Stimulated activated naive CD8-positive, alpha-beta T cell treated with anti-CD3 and anti-CD28 coated beads, Interleukin-15, amount 100 ng/mL, for 72 hours (primary cell): ENCODE measurements around the gene BCOR.

Source experiments
- ATAC-seq: fragments of 150-1000 bp; cut with Tn5 transposase; 2 replicates; pipeline ENCODE4 v1.10.0; 2021; ENCODE audit warnings: mild to moderate bottlenecking, moderate library complexity
- DNase-seq, 2 donors: peaks; one replicate each; pipeline ENCODE4 v3.0.0; 2021 to 2022
- H3K27ac Mint-ChIP-seq, 2 donors: one replicate each; pipeline ENCODE4 v1.8.0; 2022; ENCODE audit warnings: mild to moderate bottlenecking in 2 of 2, mixed read lengths in 2 of 2, moderate library complexity in 2 of 2
- H3K27me3 Mint-ChIP-seq: one replicate; pipeline ENCODE4 v1.8.0; 2022; ENCODE audit warnings: mixed read lengths
- H3K4me1 Mint-ChIP-seq: one replicate; pipeline ENCODE4 v1.8.0; 2022; ENCODE audit warnings: mild to moderate bottlenecking, mixed read lengths
- H3K4me3 Mint-ChIP-seq, 2 donors: one replicate each; pipeline ENCODE4 v1.8.0; 2022; ENCODE audit warnings: mild to moderate bottlenecking in 2 of 2, mixed read lengths in 2 of 2, moderate library complexity in 1 of 2
- H3K9me3 Mint-ChIP-seq, 2 donors: one replicate each; pipeline ENCODE4 v1.8.0; 2022; ENCODE audit warnings: mixed read lengths in 2 of 2

Gene BCOR

DNA sequence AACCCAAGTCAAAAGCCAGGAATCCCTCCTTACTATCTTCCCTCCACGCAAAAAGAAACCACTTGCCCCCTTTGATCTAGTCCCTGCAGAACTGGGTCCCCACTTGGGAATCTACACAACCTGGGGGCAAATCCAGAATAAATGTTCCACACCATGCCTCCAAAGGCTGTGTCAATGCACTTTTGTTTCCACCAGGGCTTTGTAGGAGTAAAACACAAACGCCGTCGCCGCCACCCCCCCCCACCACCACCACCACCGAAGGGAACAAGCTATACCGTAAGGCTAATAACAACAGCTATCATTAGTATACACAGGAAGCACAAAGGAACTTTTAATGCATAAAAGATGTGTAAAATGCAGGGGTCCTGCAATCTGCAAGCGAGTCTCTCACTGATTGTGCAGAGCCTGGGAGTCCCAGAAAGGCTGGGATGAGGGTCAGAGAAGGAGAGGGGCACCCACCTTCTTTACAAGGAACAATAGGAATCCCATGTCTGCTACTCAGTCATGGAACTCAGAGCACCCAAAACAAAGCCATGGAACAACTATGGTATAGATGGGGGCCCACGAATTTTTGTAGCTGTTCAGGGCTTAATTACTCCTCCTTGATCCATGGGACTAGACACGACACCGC lies 13.2 kb downstream of the BCOR start:
- Mint-ChIP-seq H3K4me3 (peak overlapping the region; percentile 78 to 81), H3K27ac (no peak overlapping the region), H3K27me3 (no peaks in the 10 kb centered on the region), H3K9me3 (no peaks in the 10 kb centered on the region), H3K4me1 (peaks cover 76% of the 10 kb centered on the region)
- no peak for ATAC-seq
- no peak for DNase-seq

DNA sequence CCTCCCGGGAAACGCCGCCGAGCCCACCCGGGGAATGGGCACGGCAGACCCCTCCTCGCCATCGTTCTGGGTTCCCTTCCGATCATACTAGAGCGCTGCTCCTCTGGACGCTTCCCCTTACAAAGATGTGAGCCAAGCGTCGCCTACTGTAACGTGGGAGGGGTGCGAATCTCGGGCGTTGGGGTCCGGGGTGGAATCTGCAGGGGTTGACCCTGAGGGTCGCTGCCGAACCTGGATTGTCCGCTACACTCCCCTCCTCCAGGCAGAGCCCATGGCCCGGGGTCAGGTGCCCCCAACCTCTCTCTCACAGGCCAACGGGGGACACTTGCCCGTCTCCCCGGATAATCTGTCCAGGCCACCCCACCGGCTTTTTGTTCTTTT lies 13.8 kb downstream of the BCOR start:
- H3K4me1 Mint-ChIP-seq: peaks cover 76% of the 10 kb centered on the region
- peak overlapping the region; percentile 78 to 81 for H3K4me3 Mint-ChIP-seq
- ATAC-seq (peak; percentile 36), DNase-seq (no peak)
- H3K9me3 Mint-ChIP-seq: no peaks in the 10 kb centered on the region
- no peak overlapping the region for H3K27ac Mint-ChIP-seq
- H3K27me3 Mint-ChIP-seq: no peaks in the 10 kb centered on the region

DNA sequence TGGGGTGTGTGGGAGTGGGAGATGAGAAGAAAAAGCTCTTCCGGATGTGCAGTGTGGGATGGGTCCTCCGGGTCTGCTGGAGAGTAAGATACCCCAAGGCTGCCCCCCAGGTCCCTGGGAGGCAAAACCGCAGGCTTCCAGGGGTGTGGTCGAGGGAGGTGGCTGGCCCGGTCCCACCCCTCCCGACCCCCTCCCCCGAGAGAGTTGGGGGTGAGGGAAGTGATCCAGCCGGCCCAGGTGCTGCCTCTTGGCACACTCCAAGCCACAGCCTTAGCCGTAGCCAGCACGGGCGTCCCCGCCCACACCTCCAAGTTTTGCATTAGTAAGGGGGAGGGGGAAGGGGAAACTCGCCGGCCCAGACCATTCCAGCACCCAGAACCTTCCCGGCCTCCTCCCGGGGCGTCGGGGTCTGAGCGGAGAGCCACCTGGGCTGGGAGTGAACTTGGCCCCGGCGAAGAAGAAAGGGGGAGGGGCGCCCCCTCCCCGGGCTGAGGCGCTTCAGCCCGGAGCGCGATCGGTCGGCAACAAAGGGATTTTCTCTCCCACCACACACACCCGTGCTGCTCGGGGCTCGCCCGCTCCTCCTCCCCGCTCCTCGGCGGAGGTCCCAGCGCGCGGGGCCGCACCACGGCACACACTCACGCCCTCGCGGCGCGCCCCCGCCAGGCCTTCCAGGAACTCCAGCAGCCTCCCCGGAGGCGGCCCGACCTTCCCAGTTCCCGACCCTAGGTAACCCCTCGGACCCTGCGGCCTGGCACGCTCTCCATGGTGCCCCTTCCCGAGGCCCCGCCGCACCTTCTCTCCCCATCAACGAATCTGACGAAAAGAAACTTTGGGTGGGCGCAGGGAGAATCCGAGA lies 14.4 kb downstream of the BCOR start:
- Mint-ChIP-seq H3K27me3 (no peaks in the 10 kb centered on the region), H3K4me1 (peaks cover 74% of the 10 kb centered on the region), H3K4me3 (peak overlapping the region; percentile 78 to 81), H3K27ac (no peak overlapping the region), H3K9me3 (no peaks in the 10 kb centered on the region)
- DNase-seq (no peak), ATAC-seq (peak; percentile 70)

- Mint-ChIP-seq H3K9me3 (no peaks in the 10 kb centered on the region), H3K27me3 (no peaks in the 10 kb centered on the region), H3K4me3 (peak overlapping the region; percentile 26 to 67), H3K27ac (no peak overlapping the region), H3K4me1 (peaks cover 77% of the 10 kb centered on the region)
- ATAC-seq (no peak), DNase-seq (no peak)
Observed at GRCh38 chrX:40082447-40083119, 15.2 kb downstream of the BCOR start.

GRCh38 chrX:40081679-40082068 lies 16.1 kb downstream of the BCOR start:
- no peaks in the 10 kb centered on the region for H3K9me3 Mint-ChIP-seq
- H3K27me3 Mint-ChIP-seq: no peaks in the 10 kb centered on the region
- ATAC-seq (no peak), DNase-seq (no peak)
- H3K4me1 Mint-ChIP-seq: peaks cover 75% of the 10 kb centered on the region
- H3K4me3 Mint-ChIP-seq: peak overlapping the region; percentile 6 to 35
- no peak overlapping the region for H3K27ac Mint-ChIP-seq

DNA sequence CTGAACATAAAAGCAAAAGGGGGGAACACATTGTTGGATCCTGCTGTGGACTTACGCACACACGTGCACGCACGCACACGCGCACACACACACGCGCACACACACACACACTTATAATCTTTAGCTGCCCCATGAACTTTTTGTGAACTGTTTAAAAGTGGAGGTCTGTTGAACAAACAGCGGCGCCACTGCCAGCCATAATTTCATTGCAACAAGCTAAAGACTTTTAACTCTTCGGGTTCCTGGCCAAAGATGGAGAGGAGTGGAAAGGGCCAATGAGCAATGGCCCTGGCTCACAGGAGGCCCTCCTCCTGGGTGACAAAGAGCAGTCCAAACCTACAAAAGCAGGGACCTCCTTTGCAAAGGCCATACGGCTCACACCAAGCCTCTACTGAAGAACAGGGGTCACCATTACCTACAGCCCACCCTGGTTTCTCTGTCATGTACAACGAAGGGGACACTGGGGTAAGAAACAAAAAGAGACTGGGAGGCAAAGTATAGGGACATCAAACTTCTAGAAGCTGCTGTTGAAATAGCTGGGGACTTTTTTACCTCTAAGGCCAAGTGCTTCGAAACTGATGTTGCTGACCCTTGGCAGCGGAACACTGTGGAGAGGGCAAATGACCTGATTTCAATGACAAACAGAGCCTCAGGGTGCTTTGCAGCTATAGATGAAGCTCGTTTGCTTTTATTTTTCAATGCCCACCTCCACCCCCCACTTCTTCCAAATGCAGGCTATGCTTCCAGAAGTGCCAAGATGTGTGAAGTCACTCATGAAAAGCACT lies 16.7 kb downstream of the BCOR start:
- H3K9me3 Mint-ChIP-seq: no peaks in the 10 kb centered on the region
- peaks cover 72% of the 10 kb centered on the region for H3K4me1 Mint-ChIP-seq
- DNase-seq (no peak), ATAC-seq (no peak)
- H3K4me3 Mint-ChIP-seq: no peak overlapping the region
- no peaks in the 10 kb centered on the region for H3K27me3 Mint-ChIP-seq
- no peak overlapping the region for H3K27ac Mint-ChIP-seq

DNA sequence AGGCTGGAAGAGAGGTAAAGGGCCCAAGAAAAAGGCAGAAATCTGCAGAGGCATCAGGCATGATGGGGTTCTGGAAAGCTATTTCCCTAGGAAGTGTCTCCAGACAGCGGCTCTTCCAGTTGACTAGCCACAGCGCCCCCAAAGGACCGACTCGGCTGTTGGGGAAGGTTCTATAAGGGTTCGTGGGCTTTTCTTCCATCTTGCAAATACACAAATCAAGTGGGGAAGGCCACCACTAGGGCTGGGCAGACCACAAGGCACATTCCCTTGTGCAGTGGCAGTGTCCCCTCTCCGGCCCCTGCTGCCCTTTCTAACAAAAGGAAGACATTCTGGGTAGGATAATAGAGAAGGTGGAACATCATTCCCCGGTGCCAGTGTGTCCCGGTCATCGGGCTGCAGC lies 18.2 kb downstream of the BCOR start:
- ATAC-seq: no peak

DNA sequence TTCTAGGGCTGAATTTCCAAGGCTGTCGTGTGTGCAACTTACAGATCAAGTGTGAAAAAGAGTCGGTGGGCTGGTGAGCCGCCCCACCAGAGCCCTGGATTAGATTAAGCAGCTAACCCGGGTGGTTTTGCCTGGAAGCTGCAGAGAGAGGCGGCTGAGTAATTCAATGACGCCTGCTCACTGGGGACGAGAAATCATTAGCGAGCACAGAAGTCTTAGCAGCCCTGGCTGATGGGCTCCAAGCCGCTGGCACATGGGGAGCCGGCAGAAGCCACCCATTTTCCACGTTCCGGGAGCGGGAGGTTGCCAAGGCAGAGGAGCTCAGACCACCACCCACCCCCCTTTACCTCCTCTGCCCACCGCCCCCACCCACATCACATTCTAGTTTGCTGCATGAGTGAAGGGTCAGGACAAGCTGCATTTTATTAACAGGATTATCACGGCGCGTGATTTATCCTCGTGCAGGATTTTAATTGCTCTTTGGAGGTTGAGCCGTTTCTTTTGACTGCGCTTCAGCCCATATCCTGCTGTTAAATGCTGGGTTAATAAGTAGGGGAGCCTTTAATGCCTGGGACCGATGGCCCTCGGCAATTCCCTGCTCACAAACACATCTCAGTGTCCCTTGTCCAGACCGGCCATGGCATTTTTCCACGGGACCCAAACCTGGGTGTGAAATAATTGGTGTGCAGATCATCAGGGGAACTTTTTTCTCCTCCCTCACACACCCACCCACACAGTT lies 19.1 kb downstream of the BCOR start:
- DNase-seq (no peak), ATAC-seq (no peak)
- H3K9me3 Mint-ChIP-seq: no peaks in the 10 kb centered on the region
- no peaks in the 10 kb centered on the region for H3K27me3 Mint-ChIP-seq
- no peak overlapping the region for H3K27ac Mint-ChIP-seq
- H3K4me3 Mint-ChIP-seq: peak overlapping the region in 1 of 2 donors; percentile 39
- H3K4me1 Mint-ChIP-seq: peaks cover 54% of the 10 kb centered on the region

More for the DNA sequence above, 18.2 kb downstream of the BCOR start:
- Mint-ChIP-seq H3K27ac (no peak overlapping the region), H3K4me1 (peaks cover 57% of the 10 kb centered on the region), H3K27me3 (no peaks in the 10 kb centered on the region), H3K4me3 (peak overlapping the region in 1 of 2 donors; percentile 13), H3K9me3 (no peaks in the 10 kb centered on the region)
- DNase-seq: no peak

GRCh38 chrX:40077906-40078305 lies 19.9 kb downstream of the BCOR start:
- no peaks in the 10 kb centered on the region for H3K9me3 Mint-ChIP-seq
- peaks cover 56% of the 10 kb centered on the region for H3K4me1 Mint-ChIP-seq
- no peak overlapping the region for H3K27ac Mint-ChIP-seq
- no peak overlapping the region for H3K4me3 Mint-ChIP-seq
- DNase-seq: no peak
- H3K27me3 Mint-ChIP-seq: no peaks in the 10 kb centered on the region
- ATAC-seq: no peak

- no peak overlapping the region for H3K27ac Mint-ChIP-seq
- peaks cover 49% of the 10 kb centered on the region for H3K4me1 Mint-ChIP-seq
- no peak overlapping the region for H3K4me3 Mint-ChIP-seq
- no peaks in the 10 kb centered on the region for H3K27me3 Mint-ChIP-seq
- no peak for ATAC-seq
- H3K9me3 Mint-ChIP-seq: no peaks in the 10 kb centered on the region
- DNase-seq: no peak
Observed at GRCh38 chrX:40076750-40077575, 20.8 kb downstream of the BCOR start.

DNA sequence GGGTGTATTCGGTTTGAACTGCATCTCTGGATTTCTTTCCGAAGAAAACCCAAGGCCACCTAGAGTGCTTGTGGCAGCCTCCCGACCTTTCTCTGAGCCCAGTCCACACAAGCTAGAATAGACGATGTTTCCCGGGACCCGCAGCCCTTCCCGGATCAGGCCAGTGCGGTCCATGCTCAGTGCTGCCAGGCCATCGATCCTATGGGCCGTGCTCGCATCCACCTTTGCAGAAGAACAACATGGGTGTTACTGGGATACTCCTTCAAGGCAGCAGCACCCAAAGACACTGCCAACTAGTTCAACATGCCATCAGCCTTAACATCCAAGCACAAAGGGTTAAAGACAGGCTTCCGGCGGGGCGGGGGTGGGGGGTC lies 22.8 kb downstream of the BCOR start:
- no peak for DNase-seq
- H3K9me3 Mint-ChIP-seq: no peaks in the 10 kb centered on the region
- no peak overlapping the region for H3K4me3 Mint-ChIP-seq
- no peaks in the 10 kb centered on the region for H3K27me3 Mint-ChIP-seq
- peaks cover 51% of the 10 kb centered on the region for H3K4me1 Mint-ChIP-seq
- ATAC-seq: no peak
- H3K27ac Mint-ChIP-seq: no peak overlapping the region

GRCh38 chrX:40074080-40074958 lies 23.4 kb downstream of the BCOR start:
- Mint-ChIP-seq H3K27ac (no peak overlapping the region), H3K4me3 (no peak overlapping the region), H3K4me1 (peaks cover 49% of the 10 kb centered on the region), H3K27me3 (no peaks in the 10 kb centered on the region), H3K9me3 (no peaks in the 10 kb centered on the region)
- ATAC-seq: no peak
- no peak for DNase-seq

DNA sequence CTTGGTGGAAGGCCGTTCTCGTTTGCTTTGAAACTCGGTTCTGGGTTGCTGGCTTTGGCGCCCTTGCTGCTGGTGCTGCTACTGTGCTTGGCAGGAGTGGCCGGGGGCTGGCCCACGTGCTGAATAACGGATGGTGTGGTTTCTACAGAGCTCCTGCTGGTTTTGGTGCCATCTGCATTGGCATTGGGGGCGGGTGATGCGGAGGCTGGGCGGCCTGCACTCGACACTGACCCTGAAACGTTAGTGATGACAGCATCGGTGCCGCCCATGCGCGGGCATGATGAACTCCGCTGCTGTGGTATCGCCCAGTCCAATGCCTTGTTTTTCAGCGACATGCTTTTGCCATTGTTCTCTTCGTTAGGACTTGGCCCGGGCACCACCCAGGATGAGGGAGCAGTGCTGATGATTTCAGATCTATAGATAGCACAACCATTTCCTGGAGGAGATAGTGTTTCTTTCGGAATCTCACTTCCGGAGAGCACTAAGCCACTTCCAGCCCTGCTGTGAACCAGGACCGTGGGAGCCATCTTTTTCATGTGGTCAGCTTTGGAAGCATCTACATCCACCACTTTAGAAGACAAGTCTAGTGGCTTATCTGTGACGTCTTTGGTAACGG lies 24.2 kb downstream of the BCOR start:
- no peak overlapping the region for H3K27ac Mint-ChIP-seq
- peaks cover 51% of the 10 kb centered on the region for H3K4me1 Mint-ChIP-seq
- ATAC-seq: no peak
- no peak for DNase-seq
- no peaks in the 10 kb centered on the region for H3K9me3 Mint-ChIP-seq
- H3K4me3 Mint-ChIP-seq: no peak overlapping the region
- H3K27me3 Mint-ChIP-seq: no peaks in the 10 kb centered on the region
